HepG2 (cell line): Measurements from ENCODE around the gene ACTA2. TPM values are rescaled to one million over a fixed set of nuclear protein-coding genes. Genes with fewer than 3 reads are reported as not detected.

Source experiments
- CCAR2 ChIP-seq: fragments of 200-400 bp; formaldehyde crosslinking; optimal IDR thresholded peaks from 2 replicates; pipeline ENCODE3; 2018; ENCODE audit warnings: low read depth, mild to moderate bottlenecking, low read length, moderate library complexity
- DMAP1 ChIP-seq: IDR thresholded peaks from 2 replicates; pipeline ENCODE4 v1.6.1; 2016
- DNMT3B ChIP-seq: conservative IDR thresholded peaks from 2 replicates; pipeline ENCODE4 v1.6.1; 2016; ENCODE audit warnings: missing biosample characterization, control low read depth
- FOXO1 ChIP-seq: sonication (generic); formaldehyde crosslinking; IDR thresholded peaks from 2 replicates; pipeline ENCODE4 v1.4.0; 2020; ENCODE audit warnings: missing genetic modification reagents
- KLF6 ChIP-seq: IDR thresholded peaks from 2 replicates; pipeline ENCODE4 v1.8.0; 2016; ENCODE audit warnings: missing biosample characterization, missing genetic modification reagents
- KMT2B ChIP-seq: IDR thresholded peaks from 2 replicates; pipeline ENCODE4 v1.6.1; 2016; ENCODE audit warnings: missing genetic modification reagents, missing compliant biosample characterization
- MAFG ChIP-seq: sonication (generic); formaldehyde crosslinking; IDR thresholded peaks from 2 replicates; pipeline ENCODE4 v1.5.1; 2020; ENCODE audit warnings: mild to moderate bottlenecking, missing genetic modification reagents
- MTA3 ChIP-seq: sonication (generic); formaldehyde crosslinking; IDR thresholded peaks from 2 replicates; pipeline ENCODE4 v1.4.0; 2020; ENCODE audit warnings: missing genetic modification reagents
- MXI1 ChIP-seq: IDR thresholded peaks from 3 replicates; pipeline ENCODE4 v1.6.1; 2012; ENCODE audit warnings: low read depth, low read length, inconsistent platforms, borderline replicate concordance
- NCOA5 ChIP-seq: sonication (generic); formaldehyde crosslinking; IDR thresholded peaks from 2 replicates; pipeline ENCODE4 v1.4.0; 2020; ENCODE audit warnings: missing genetic modification reagents
- PLRG1 ChIP-seq: fragments of 450-650 bp; conservative IDR thresholded peaks from 2 replicates; pipeline ENCODE4 v1.6.1; 2016
- RBAK ChIP-seq: sonication (generic); formaldehyde crosslinking; IDR thresholded peaks from 2 replicates; pipeline ENCODE4 v1.5.1; 2020; ENCODE audit warnings: mild to moderate bottlenecking, missing genetic modification reagents
- REXO4 ChIP-seq: sonication (generic); formaldehyde crosslinking; IDR thresholded peaks from 2 replicates; pipeline ENCODE4 v1.8.0; 2022; ENCODE audit warnings: missing genetic modification reagents, mild to moderate bottlenecking, borderline replicate concordance
- SRY ChIP-seq: sonication (generic); formaldehyde crosslinking; IDR thresholded peaks from 2 replicates; pipeline ENCODE4 v1.8.0; 2022; ENCODE audit warnings: mild to moderate bottlenecking, missing genetic modification reagents
- U2AF2 ChIP-seq: fragments of 200-400 bp; formaldehyde crosslinking; IDR thresholded peaks from 2 replicates; pipeline ENCODE4 v1.6.1; 2017; ENCODE audit warnings: low read depth, mild to moderate bottlenecking, low read length
- XRCC5 ChIP-seq: fragments of 200-400 bp; formaldehyde crosslinking; optimal IDR thresholded peaks from 2 replicates; pipeline ENCODE3; 2017; ENCODE audit warnings: mild to moderate bottlenecking, low read length
- ZFP90 ChIP-seq: sonication (generic); formaldehyde crosslinking; IDR thresholded peaks from 2 replicates; pipeline ENCODE4 v1.8.0; 2022; ENCODE audit warnings: missing genetic modification reagents, mild to moderate bottlenecking, inconsistent platforms, borderline replicate concordance
- ZNF136 ChIP-seq: sonication (generic); formaldehyde crosslinking; IDR thresholded peaks from 2 replicates; pipeline ENCODE4 v1.8.1; 2022; ENCODE audit warnings: low read depth, mild to moderate bottlenecking, moderate library complexity, missing genetic modification reagents
- ZNF343 ChIP-seq: sonication (generic); formaldehyde crosslinking; IDR thresholded peaks from 2 replicates; pipeline ENCODE4 v1.4.0; 2020; ENCODE audit warnings: mild to moderate bottlenecking, missing genetic modification reagents
- ZNF557 ChIP-seq: sonication (generic); formaldehyde crosslinking; IDR thresholded peaks from 2 replicates; pipeline ENCODE4 v1.4.0; 2020; ENCODE audit warnings: missing genetic modification reagents
- ZNF7 ChIP-seq: IDR thresholded peaks from 2 replicates; pipeline ENCODE4 v1.6.1; 2016; ENCODE audit warnings: missing biosample characterization, missing genetic modification reagents
- polyA plus RNA-seq, 8 experiments: library from polyadenylated mRNA; depleted of rRNA in 3 of 8; stranded (reverse) in 7 of 8; unstranded in 1 of 8; fragments of >200 nt; fragmentation: Illumina TruSeq in 4 of 8; extraction: Trizol in 4 of 8; gene quantifications; 2 replicates each; pipeline versions ENCODE4 v1.2.1 to v1.2.3, GENCODE V29; 2011 to 2016; ENCODE audit warnings: low read depth in 4 of 8, missing spikeins in 1 of 8, mixed read lengths in 1 of 8; ENCODE audit not compliant: insufficient read depth in 1 of 8
- total RNA-seq, 5 experiments: library from RNA; depleted of rRNA; stranded (reverse); fragments of >200 nt; fragmentation: Illumina TruSeq; extraction: Trizol; gene quantifications; 2 replicates each; pipeline ENCODE4 v1.2.3, GENCODE V29; 2016; ENCODE audit warnings: low read depth in 1 of 5
- TF ChIP-seq, protein P1 (sequence below): sonication (generic); formaldehyde crosslinking; IDR thresholded peaks from 2 replicates; pipeline ENCODE4 v1.4.0; 2020; ENCODE audit warnings: missing genetic modification reagents
- TF ChIP-seq, protein P2 (sequence below): sonication (generic); formaldehyde crosslinking; IDR thresholded peaks from 2 replicates; pipeline ENCODE4 v1.5.0; 2020; ENCODE audit warnings: missing genetic modification reagents
- TF ChIP-seq, protein P3 (sequence below): sonication (generic); formaldehyde crosslinking; IDR thresholded peaks from 2 replicates; pipeline ENCODE4 v1.8.0; 2022; ENCODE audit warnings: missing genetic modification reagents, mild to moderate bottlenecking, borderline replicate concordance
- TF ChIP-seq, protein P4 (sequence below): sonication (generic); formaldehyde crosslinking; IDR thresholded peaks from 2 replicates; pipeline ENCODE4 v1.4.0; 2020; ENCODE audit warnings: missing genetic modification reagents
- TF ChIP-seq, protein P5 (sequence below): IDR thresholded peaks from 2 replicates; pipeline ENCODE4 v1.6.1; 2016; ENCODE audit warnings: mild to moderate bottlenecking, missing biosample characterization, missing genetic modification reagents

ACTA2 gene
- total and polyA plus RNA-seq, 2 of the 13 experiments (the other 11 are each of a cell fraction or from before 2014, with no cell fraction given): 21.8 to 59.9 TPM

DNA sequence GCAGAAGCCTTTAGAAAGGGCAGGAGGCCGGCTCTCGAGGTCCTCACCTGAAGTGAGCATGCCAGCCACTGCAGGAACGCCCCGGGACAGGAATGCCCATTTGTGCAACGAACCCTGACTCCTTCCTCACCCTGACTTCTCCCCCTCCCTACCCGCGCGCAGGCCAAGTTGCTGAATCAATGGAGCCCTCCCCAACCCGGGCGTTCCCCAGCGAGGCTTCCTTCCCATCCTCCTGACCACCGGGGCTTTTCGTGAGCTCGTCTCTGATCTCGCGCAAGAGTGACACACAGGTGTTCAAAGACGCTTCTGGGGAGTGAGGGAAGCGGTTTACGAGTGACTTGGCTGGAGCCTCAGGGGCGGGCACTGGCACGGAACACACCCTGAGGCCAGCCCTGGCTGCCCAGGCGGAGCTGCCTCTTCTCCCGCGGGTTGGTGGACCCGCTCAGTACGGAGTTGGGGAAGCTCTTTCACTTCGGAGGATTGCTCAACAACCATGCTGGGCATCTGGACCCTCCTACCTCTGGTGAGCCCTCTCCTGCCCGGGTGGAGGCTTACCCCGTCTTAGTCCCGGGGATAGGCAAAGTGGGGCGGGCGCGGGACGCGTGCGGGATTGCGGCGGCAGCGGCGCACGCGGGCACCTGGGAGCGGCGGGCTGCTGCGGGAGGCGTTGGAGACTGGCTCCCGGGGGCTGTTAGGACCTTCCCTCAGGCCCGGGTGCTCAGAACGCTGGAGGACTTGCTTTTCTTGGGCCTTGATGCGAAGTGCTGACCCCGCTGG is 38.0 kb upstream of the ACTA2 start, which contains the start of gene FAS (continued):
- TF ChIP-seq FOXO1 (no peak), PLRG1 (no peak), ZFP90 (CRISPR knock-in tag) (no peak; the same call in 1 of the 2 replicates), U2AF2 (no peak), DNMT3B (CRISPR knock-in tag) (no peak), KLF6 (CRISPR knock-in tag) (no peak; the same call in 1 of the 2 replicates), MTA3 (CRISPR knock-in tag) (no peak), SRY (CRISPR knock-in tag) (peak; percentile 21; the same call in 1 of the 2 replicates), XRCC5 (no peak), DMAP1 (no peak), KMT2B (CRISPR knock-in tag) (0 out of 2 replicates have a peak, but pooled peaks have one; percentile 9), ZNF136 (no peak), NCOA5 (CRISPR knock-in tag) (no peak), ZNF7 (CRISPR knock-in tag) (no peak), CCAR2 (no peak), RBAK (CRISPR knock-in tag) (no peak), MXI1 (no peak), REXO4 (CRISPR knock-in tag) (no peak), ZNF343 (CRISPR knock-in tag) (no peak), ZNF557 (no peak), MAFG (no peak)
- TF ChIP-seq, protein P1, sequence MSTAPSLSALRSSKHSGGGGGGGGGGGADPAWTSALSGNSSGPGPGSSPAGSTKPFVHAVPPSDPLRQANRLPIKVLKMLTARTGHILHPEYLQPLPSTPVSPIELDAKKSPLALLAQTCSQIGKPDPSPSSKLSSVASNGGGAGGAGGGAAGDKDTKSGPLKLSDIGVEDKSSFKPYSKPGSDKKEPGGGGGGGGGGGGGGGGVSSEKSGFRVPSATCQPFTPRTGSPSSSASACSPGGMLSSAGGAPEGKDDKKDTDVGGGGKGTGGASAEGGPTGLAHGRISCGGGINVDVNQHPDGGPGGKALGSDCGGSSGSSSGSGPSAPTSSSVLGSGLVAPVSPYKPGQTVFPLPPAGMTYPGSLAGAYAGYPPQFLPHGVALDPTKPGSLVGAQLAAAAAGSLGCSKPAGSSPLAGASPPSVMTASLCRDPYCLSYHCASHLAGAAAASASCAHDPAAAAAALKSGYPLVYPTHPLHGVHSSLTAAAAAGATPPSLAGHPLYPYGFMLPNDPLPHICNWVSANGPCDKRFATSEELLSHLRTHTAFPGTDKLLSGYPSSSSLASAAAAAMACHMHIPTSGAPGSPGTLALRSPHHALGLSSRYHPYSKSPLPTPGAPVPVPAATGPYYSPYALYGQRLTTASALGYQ (CRISPR knock-in tag): no peak
- TF ChIP-seq, protein P2, sequence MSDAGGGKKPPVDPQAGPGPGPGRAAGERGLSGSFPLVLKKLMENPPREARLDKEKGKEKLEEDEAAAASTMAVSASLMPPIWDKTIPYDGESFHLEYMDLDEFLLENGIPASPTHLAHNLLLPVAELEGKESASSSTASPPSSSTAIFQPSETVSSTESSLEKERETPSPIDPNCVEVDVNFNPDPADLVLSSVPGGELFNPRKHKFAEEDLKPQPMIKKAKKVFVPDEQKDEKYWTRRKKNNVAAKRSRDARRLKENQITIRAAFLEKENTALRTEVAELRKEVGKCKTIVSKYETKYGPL: 0 out of 2 replicates have a peak, but pooled peaks have one; percentile 15
- TF ChIP-seq, protein P3, sequence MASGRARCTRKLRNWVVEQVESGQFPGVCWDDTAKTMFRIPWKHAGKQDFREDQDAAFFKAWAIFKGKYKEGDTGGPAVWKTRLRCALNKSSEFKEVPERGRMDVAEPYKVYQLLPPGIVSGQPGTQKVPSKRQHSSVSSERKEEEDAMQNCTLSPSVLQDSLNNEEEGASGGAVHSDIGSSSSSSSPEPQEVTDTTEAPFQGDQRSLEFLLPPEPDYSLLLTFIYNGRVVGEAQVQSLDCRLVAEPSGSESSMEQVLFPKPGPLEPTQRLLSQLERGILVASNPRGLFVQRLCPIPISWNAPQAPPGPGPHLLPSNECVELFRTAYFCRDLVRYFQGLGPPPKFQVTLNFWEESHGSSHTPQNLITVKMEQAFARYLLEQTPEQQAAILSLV: peak; percentile 70; the same call in 1 of the 2 replicates
- TF ChIP-seq, protein P4, sequence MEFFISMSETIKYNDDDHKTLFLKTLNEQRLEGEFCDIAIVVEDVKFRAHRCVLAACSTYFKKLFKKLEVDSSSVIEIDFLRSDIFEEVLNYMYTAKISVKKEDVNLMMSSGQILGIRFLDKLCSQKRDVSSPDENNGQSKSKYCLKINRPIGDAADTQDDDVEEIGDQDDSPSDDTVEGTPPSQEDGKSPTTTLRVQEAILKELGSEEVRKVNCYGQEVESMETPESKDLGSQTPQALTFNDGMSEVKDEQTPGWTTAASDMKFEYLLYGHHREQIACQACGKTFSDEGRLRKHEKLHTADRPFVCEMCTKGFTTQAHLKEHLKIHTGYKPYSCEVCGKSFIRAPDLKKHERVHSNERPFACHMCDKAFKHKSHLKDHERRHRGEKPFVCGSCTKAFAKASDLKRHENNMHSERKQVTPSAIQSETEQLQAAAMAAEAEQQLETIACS (CRISPR knock-in tag): no peak
- TF ChIP-seq, protein P5, sequence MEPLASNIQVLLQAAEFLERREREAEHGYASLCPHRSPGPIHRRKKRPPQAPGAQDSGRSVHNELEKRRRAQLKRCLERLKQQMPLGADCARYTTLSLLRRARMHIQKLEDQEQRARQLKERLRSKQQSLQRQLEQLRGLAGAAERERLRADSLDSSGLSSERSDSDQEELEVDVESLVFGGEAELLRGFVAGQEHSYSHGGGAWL (CRISPR knock-in tag): no peak
